HEK293T (cell line): ENCODE measurements around the gene SIX4.
"Not testable (repeated sequence)": the region's sequence is repeated elsewhere in the genome, so short reads cannot be mapped to it uniquely, and the experiment has no call there.

Experiments used
- BHLHE40 ChIP-seq: fragments of 450-650 bp; IDR thresholded peaks from 2 replicates; pipeline ENCODE4 v1.6.1; 2016; ENCODE audit warnings: mild to moderate bottlenecking, moderate library complexity, borderline replicate concordance
- CTBP1 ChIP-seq: fragments of 450-650 bp; IDR thresholded peaks from 2 replicates; pipeline ENCODE4 v1.6.1; 2016; ENCODE audit warnings: borderline replicate concordance
- FOXA1 ChIP-seq: fragments of 450-650 bp; IDR thresholded peaks from 2 replicates; pipeline ENCODE4 v1.6.1; 2016; ENCODE audit warnings: mild to moderate bottlenecking
- FOXM1 ChIP-seq: fragments of 450-650 bp; IDR thresholded peaks from 2 replicates; pipeline ENCODE4 v1.6.1; 2017; ENCODE audit warnings: mild to moderate bottlenecking, borderline replicate concordance
- L3MBTL2 ChIP-seq: fragments of 450-650 bp; conservative IDR thresholded peaks from 2 replicates; pipeline ENCODE4 v1.6.1; 2016; ENCODE audit warnings: mild to moderate bottlenecking
- SP1 ChIP-seq: fragments of 450-650 bp; IDR thresholded peaks from 2 replicates; pipeline ENCODE4 v1.6.1; 2017
- TF ChIP-seq, protein P1 (sequence below): fragments of 450-650 bp; IDR thresholded peaks from 2 replicates; pipeline ENCODE4 v1.6.1; 2016

DNA sequence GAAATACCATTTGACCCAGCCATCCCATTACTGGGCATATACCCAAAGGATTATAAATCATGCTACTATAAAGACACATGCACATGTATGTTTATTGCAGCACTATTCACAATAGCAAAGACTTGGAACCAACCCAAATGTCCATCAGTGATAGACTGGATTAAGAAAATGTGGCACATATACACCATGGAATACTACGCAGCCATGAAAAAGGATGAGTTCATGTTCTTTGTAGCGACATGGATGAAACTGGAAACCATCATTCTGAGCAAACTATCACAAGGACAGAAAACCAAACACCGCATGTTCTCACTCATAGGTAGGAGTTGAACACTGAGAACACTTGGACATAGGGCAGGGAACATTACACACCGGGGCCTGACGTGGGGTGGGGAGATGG, 7.1 kb upstream of the SIX4 start:
- TF ChIP-seq CTBP1, BHLHE40, FOXA1, SP1, L3MBTL2, FOXM1: not testable (repeated sequence)
- TF ChIP-seq, protein P1, sequence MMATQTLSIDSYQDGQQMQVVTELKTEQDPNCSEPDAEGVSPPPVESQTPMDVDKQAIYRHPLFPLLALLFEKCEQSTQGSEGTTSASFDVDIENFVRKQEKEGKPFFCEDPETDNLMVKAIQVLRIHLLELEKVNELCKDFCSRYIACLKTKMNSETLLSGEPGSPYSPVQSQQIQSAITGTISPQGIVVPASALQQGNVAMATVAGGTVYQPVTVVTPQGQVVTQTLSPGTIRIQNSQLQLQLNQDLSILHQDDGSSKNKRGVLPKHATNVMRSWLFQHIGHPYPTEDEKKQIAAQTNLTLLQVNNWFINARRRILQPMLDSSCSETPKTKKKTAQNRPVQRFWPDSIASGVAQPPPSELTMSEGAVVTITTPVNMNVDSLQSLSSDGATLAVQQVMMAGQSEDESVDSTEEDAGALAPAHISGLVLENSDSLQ: not testable (repeated sequence)
